AML-193 (cell line): ENCODE measurements around the gene TMEM150A.
"Not testable (repeated sequence)": the region's sequence is repeated elsewhere in the genome, so short reads cannot be mapped to it uniquely, and the experiment has no call there.

Experiments
- DNase-seq, 2 experiments: peaks; one replicate each; lab custom pipeline; 2025; lab: John Stamatoyannopoulos, UW

Gene TMEM150A

DNA sequence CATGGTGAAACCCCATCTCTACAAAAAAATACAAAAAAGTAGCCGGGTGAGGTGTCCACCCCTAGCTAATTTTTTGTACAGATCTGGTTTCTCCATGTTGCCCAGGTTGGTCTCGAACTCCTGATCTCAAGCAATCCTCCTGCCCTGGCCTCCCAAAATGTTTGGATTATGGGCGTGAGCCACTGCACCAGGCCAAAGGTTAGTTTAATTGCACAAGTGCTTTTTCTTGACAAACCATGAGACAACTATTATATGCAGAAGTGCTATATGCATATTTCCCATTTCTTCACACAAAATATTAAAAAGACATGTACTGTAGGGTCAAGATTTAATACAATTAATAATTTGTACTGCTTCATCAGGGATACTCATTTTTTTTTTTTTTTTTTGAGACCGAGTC is 36.2 kb downstream of the TMEM150A start:
- DNase-seq, result no peak

DNA sequence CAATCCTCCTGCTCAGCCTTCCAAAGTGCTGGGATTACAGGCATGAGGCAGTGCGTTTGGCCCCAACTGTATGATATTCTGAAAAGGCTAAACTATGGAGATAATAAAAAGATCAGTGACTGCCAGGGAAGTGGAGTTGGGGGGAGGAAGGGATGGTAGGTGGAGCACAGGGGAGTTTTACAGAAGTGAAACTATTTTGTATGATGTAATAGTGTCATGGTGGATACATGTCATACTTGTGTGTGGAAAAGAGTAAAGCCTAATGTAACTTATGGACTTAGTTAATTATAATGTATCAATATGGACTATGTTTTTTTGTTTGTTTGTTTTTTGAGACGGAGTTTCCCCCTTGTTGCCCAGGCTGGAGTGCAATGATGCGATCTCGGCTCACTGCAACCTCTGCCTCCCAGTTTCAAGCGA is 38.3 kb downstream of the TMEM150A start:
- peak; percentile 29 to 35 for DNase-seq

DNA sequence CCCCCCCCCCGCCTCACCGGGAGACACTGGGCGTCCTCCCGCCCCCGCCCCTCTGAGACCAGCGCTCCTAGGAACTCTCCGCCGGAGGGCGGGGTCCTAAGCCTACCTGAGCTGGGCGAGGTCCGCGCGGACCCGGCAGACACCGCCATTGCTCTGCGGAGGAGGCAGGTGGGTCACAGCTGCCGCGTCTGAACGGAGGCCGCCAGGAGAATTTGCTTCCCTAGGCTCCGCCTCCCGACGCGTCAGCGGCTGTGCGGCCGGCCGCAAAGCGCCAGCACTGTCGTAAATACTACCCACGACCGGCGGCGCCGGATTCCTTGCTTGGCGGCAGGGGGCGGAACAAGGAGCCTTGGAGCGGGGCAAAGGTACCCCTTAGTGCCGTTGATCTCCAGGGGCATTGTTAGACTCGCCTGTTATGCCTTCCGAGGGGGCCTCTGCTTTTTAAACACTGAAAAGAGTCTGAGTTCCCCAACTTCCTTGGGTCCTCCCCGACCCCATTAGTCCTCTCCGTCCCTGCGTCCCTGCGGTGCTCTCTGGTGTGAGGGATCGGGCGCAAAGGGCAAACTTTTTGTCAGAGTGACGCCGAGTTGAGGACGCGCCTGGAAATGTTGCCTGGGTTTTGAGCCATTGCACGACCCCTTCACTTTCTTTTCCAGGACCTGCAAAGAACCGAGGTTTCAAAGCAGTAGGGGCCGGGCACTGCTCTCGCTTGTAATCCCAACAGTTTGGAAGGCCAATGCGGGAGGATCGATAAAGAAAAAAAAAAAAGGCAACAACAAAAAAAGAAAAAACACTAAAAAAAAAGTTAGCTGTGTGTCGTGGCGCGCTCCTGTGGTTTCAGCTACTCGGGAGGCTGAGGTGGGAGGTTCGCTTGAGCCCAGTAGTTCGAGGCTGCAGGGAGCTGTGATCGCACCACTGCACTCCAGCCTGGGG is 41.0 kb downstream of the TMEM150A start, which contains the start of gene GGCX:
Gene GGCX, minus strand, starts transcription at position 214 of the 933 bp plus-strand sequence. Its CDS starts 65 bp downstream, at position 149.
- DNase-seq, result peak; percentile 89 to 95

DNA sequence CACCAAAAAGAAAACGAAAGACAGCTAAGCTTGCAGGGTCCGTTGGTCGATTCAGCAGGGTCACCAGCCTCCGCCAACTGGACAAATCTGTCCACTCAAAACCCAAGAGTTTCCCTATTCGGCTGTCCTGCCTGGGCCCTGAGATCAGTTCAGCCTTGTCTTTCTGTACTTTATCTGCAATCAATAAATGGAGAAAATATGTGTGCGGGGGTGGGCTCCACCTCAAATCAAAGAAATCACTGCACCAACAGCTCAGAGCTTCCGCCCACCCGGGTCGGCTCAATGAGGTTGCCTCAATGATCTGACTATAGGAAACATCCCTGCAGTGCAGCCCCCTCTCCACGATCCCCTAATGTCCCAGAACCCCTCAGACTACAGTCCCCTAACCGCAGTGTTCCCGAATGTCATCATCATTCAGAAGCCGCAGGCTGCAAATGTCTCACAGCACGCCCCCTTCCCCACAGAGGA is 41.7 kb downstream of the TMEM150A start:
- no peak for DNase-seq

DNA sequence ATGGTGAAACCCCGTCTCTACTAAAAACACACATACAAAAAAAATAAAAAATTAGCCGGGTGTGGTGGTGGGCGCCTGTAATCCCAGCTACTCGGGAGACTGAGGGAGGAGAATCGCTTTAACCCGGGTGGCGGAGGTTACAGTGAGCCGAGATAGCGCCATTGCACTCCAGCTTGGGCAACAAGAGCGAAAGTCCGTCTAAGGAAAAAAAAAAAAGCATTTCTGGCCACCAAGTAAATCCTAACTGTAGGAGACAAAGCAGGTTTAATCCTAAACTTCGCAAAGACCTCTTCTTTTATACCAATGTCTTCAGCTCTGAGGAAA is 42.1 kb downstream of the TMEM150A start:
- not testable (repeated sequence) for DNase-seq

DNA sequence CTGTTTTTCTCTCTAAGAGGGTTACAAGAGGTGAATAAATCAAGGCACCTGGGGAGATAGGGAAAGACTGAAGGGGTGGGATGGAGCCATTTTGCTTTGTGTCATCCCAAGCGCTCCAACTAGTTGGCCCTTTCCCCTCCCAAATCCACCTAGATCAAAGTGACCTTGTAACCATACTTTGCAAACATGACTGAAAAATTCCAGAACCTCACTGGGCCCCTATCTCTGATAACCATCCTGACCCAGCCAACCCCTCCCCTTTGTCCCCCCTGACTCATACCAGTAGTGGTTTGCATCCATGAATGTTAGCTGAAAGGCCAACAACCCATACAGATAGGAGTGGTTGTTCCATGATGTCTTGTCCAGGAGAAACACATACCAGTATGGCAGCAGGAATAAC is 44.3 kb downstream of the TMEM150A start:
- no peak for DNase-seq

DNA sequence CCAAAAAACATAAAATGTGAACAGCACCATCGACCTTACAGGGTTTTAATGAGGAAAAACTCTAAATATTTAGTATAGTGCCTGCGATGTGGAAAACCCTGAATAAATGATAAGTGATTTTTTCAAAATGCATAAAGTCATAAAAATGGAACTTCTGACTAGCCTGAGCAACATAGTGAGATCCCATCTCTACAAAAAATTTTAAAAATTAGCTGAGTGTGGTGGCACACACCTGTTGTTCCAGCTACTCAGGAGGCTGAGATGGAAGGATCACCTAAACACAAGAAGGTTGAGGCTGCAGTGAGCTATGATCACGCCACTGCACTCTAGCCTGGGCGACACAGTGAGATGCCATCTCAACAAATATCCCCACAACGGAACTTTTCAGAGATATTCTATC is 45.4 kb downstream of the TMEM150A start:
- no peak for DNase-seq

DNA sequence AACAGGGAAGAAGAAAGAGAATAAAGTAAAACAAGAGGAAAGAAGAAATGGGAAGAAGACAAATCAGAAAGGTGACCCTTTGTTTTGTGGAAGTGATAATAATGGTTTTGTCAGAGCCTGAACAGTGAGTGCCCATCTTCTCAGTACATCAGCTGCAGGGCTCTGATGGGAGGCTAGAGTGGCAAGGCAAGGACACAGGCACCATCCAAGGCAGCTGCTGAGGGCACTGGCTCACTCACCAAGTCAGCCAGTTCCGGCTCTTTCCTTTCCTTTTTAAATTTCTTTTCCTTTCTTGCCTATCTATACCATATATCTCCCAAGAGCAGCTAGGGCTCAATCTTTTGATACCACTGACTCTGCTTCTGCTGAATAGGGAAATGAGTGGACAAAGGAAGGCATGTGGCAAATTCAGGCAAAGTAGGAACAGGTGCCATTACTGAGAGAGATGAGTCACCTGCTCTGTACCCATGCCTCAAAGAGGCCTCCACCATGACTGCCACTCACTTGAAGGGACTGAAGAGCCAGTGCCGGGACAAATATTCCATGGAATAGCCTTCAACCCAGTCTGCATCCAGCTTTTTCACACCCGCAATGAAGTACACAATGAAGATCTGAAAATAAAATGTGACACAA is 47.4 kb downstream of the TMEM150A start:
- no peak for DNase-seq

DNA sequence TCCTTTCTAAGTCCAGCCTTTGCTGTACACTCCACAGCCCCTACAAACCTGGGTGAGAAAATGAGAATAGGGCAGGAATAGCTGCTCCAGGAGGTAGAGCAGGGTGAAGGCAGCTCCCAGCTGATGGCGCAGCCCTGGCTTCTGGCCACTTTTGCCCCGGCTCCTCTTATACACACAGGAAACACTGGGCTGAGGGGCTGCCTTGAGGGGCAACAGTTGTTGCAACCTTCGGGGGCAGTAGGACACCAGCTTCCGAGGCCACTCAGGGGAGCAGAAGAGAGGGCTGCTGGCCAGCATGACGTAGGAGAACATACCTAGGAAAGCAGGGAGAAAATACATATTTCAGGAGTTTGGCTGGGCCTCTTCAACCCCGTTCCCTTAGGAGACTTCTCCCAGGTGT is 49.3 kb downstream of the TMEM150A start:
- no peak for DNase-seq

DNA sequence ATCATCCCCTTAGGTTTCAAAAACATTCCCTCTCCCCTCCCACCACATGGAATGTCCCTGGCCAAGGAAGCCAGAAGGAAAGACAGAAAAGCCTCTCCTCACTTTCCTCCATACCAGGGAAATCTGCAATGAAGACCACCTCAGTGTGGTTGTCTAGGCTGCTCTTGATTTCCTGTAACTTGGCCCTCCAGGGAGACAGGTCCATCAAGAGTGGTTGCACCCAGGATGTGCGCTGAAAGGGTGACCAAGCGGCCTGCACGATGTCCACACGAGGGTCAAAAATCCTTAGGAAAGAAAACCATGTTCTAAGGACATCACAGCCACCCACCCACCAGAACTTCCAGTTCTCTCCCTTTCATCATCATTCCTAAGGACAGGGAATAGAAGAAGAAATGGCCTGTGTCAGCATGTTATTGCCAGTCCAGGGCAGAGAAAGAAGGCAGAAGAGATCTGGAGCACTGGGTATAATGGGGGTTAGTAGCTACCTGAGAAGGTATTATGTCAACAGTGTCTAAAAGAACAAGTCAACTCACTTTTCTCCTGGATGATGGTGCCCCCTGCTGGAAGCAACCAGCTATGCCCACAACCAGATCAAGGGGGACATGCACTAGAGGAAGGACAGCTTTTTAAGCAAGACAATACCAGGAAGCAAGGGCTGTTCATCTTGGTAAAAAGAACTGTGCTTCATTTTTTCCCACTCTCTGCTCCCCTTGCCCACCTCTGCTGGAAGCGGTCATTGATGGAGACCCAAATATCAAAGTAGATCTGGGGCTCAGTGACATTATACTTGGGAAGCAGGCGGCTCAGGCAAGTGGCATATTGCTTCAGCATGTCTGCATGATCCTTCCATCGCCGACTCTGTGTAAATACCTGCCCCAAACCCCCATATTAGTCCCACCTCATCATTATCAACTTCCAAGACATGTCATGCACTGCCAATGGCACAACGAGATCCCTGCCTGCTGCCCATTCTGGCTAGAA is 50.5 kb downstream of the TMEM150A start:
- DNase-seq, result peak; percentile 75

DNA sequence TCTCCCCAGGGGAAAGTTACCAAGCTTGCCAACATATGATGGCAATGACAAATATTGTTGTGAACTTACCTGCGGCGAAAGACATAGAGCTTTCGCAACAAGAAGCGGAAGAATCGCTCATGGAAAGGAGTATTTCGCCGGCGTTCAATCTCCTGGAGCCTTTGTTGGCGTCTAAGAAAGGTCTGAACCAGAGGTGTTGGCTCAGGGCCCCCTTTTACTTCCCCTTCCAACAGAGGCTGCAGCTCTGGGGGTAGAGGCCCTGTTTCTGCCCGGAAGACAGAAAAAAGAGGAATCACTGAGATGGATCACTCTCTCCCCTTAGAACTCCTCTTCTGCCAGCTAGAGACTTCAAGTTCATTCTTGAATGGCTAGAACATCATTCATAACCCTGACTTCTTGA is 52.0 kb downstream of the TMEM150A start:
- DNase-seq, result no peak

DNA sequence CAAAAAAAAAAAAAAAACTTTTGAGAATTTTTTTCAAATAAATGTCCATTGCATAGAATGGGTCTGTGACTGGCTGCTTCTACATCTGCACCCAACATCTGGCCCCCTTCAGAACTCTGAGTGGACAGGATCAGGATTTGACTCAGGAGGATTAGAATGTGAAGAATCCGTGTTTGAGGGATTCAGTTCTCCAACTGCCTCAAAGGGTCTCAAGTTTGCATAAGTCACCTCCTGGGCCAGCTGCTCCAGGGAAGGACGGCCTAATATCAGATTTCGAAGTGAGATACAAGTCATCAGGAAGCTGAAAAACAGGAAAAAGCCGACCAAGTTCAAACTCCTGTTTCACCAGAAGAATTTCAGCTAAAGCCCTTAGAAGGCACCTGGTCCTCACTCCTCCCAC is 52.7 kb downstream of the TMEM150A start:
- no peak for DNase-seq

DNA sequence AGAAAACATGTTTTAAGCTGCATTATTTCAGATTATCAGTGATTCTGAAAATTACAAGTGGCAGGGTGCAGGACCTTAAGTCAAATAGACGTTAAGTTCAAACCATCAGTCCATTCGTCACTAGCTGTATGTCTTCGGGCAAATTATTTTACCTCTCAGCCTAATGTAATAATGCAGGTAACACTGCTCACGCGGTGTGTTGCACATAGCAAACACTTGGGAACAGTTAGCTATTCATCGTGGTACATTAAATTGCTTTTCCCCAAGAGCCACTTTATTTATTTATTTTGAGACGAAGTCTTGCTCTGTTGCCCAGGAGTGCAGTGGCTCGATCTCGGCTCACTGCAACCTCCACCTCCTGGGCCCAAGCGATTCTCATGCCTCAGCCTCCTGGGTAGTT is 53.4 kb downstream of the TMEM150A start:
- no peak for DNase-seq

DNA sequence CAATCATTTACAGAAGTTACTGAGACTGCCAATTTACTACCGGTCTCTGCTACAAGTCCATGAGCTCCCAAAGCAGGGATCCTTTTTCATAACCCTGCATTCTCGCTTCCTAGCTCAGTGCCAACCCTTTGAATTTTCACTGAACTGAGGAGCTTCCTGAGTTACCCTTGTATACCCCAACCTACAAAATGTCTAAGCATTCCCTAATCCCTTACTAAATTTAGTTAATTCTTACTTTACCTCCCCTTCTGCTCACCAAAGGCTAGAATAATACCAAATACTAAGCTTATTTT is 53.9 kb downstream of the TMEM150A start:
- DNase-seq, result no peak
